ENCODE results near the gene DEFB129.

DNA sequence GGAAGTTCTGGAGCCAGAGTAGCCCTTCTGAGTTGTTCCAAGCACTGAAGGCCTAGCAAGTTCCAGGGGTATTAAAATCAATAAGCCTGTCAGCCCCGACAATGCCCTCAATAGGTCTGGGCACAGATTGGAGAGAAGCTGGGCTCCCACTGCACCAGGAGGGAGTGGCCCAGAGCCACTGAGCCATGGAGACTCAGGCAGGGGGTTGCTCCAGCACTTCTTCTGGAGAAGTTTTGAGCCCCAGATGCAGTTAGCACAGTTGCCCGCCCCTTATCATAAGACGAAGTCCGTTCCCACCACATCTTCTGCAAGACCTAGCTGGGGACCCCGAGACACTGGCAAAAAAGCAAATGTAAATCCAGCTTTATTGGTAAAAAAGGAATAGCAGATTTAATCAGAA is 43.5 kb downstream of the DEFB129 start:
- TF ChIP-seq SPI1 (IDR thresholded peaks at IDR 0.05; ENCODE audit: low read depth, low read length) (no peak), POLR2A (IDR thresholded peaks at IDR 0.05; ENCODE audit: low read depth, low read length) (no peak), TAF1 (IDR thresholded peaks at IDR 0.05; ENCODE audit: low read depth, low read length) (no peak), POU2F2 (IDR thresholded peaks at IDR 0.05; ENCODE audit: low read depth, low read length) (no peak), POLR2AphosphoS5 (IDR thresholded peaks at IDR 0.05; ENCODE audit: low read depth, low read length) (no peak), PAX5 (IDR thresholded peaks at IDR 0.05; ENCODE audit: insufficient read depth, low read length, severe bottlenecking) (no peak)
